Caco-2 (cell line): ENCODE data around the gene WDR46. TPM values are rescaled to one million over a fixed set of nuclear protein-coding genes. Genes with fewer than 3 reads are reported as not detected.

ENCODE experiments used
- BruUV-seq: library from RNA; stranded (reverse); fragments of 400-500 nt; replicated peaks from 2 replicates; lab custom pipeline; 2021; lab: Mats Ljungman, UMichigan
- CTCF ChIA-PET: fragments of 300-600 bp; sonication (Branson Sonifier 250); formaldehyde crosslinking; loops from one replicate; lab custom pipeline; 2022; ENCODE audit warnings: antibody characterized with exemption; lab: Charles Lee
- POLR2A ChIA-PET: fragments of 300-600 bp; sonication (Branson Sonifier 250); formaldehyde crosslinking; loops from one replicate; lab custom pipeline; 2022; ENCODE audit warnings: antibody characterized with exemption; lab: Charles Lee
- DNase-seq, 2 experiments: peaks; one replicate each; pipeline versions ENCODE4 v3.0.0 to v3.0.0-alpha.2; 2020 to 2022
- H3K27me3 ChIP-seq: replicated peaks from 2 replicates; pipeline ENCODE4 v1.6.0; 2011; ENCODE audit warnings: low read length; ENCODE audit not compliant: control insufficient read depth, insufficient read depth
- H3K36me3 ChIP-seq: 2 replicates; pipeline ENCODE4 v1.5.1; 2011; ENCODE audit warnings: low read length; ENCODE audit not compliant: control insufficient read depth, insufficient read depth
- H3K4me1 ChIP-seq: fragments of 250-450 bp; sonication (Bioruptor Pico); 2 replicates; pipeline ENCODE4 v1.5.1; 2020; ENCODE audit warnings: mild to moderate bottlenecking
- H3K4me3 ChIP-seq: 2 replicates; pipeline ENCODE4 v1.5.1; 2011; ENCODE audit warnings: low read depth, mild to moderate bottlenecking, control low read depth, low read length
- H3K9me3 ChIP-seq: fragments of 250-450 bp; sonication (Bioruptor Pico); 2 replicates; pipeline ENCODE4 v1.5.1; 2020; ENCODE audit warnings: mild to moderate bottlenecking, moderate library complexity
- H3K27ac Mint-ChIP-seq: one replicate; pipeline ENCODE4 v1.8.0; 2022; ENCODE audit warnings: mixed read lengths; ENCODE audit not compliant: unreplicated experiment
- H3K27me3 Mint-ChIP-seq: one replicate; pipeline ENCODE4 v1.8.0; 2022; ENCODE audit warnings: mixed read lengths; ENCODE audit not compliant: insufficient read depth, unreplicated experiment
- H3K36me3 Mint-ChIP-seq: one replicate; pipeline ENCODE4 v1.8.0; 2022; ENCODE audit warnings: mild to moderate bottlenecking, mixed read lengths; ENCODE audit not compliant: insufficient read depth, unreplicated experiment
- H3K4me1 Mint-ChIP-seq: one replicate; pipeline ENCODE4 v1.8.0; 2022; ENCODE audit warnings: low read depth, mixed read lengths; ENCODE audit not compliant: unreplicated experiment
- H3K4me3 Mint-ChIP-seq: one replicate; pipeline ENCODE4 v1.8.0; 2022; ENCODE audit warnings: mild to moderate bottlenecking, moderate library complexity, mixed read lengths; ENCODE audit not compliant: unreplicated experiment
- H3K9me3 Mint-ChIP-seq: one replicate; pipeline ENCODE4 v1.8.0; 2022; ENCODE audit warnings: mixed read lengths; ENCODE audit not compliant: unreplicated experiment
- CTCF ChIP-seq, 2 experiments: fragments of 200-600 bp in 1 of 2; IDR thresholded peaks; 1 replicate in 1 of 2; 2 replicates in 1 of 2; pipeline versions ENCODE4 v1.5.1 to v1.8.0; 2011 to 2022; ENCODE audit warnings: antibody characterized with exemption in 1 of 2, control low read depth in 1 of 2, inconsistent platforms in 1 of 2, low read depth in 1 of 2, low read length in 1 of 2, mild to moderate bottlenecking in 1 of 2, moderate library complexity in 1 of 2; ENCODE audit not compliant: insufficient read depth in 1 of 2, severe bottlenecking in 1 of 2, unreplicated experiment in 1 of 2
- intact Hi-C: fragments of 100-400 bp; cut with micrococcal nuclease; formaldehyde crosslinking; loops from one replicate; pipeline ENCODE4 v1.10.0; 2022; ENCODE audit not compliant: unreplicated experiment
- total RNA-seq: library from RNA; stranded (reverse); gene quantifications from 2 replicates; pipeline ENCODE4 v1.2.3, GENCODE V29; 2022

Gene WDR46
- total RNA-seq, 1 experiment from 2014 or later = 58.2 TPM

DNA sequence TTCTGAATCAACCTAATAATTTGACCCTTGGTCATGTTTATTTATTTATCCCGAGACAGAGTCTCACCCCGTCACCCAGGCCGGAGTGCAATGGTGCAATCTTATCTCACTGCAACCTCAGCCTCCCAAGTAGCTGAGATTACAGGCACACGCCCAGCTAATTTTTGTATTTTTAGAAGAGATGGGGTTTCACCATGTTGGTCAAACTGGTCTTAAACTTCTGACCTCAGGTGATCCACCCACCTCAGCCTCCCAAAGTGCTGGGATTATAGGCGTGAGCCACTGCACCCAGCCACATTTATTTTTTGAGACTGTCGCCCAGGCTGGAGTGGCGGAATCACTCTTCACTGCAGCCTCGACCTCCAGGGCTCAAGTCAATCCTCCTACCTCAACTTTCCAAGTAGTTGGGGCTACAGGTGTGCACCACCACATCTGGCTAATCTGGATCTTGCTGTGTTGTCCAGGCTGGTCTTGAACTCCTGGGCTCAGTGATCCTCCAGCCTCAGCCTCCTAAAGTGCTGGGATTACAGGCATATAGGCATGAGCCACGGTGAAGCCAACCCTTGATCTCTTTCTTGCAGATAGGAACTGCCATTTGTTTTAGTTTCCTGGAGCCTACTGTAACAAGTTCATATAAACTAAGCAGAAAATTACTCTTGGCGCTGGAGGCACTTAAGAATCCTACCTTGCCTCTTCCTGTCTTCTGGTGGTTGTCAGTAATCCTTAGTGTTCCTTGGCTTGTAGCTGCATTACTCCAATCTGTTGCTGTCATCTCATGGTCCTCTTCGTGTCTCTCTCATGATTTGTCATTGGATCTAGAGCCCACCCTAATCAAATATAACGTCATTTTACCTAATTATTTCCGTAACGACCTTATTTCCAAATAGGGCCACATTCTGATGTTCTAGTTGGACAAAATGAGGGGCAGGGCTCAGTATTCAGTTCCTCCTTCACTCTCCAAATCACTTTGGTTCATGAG lies 14.8 kb downstream of the WDR46 start:
- Histone ChIP-seq H3K9me3 (no peaks in the 10 kb centered on the region), H3K27me3 (no peaks in the 10 kb centered on the region), H3K36me3 (peaks cover 9% of the 10 kb centered on the region), H3K4me1 (peaks cover 18% of the 10 kb centered on the region), H3K4me3 (0 out of 2 replicates have a peak overlapping the region, but pooled peaks have one; percentile 6)
- CTCF ChIA-PET = no interaction called here
- BruUV-seq = no TSS peak
- Mint-ChIP-seq H3K27me3 (no peaks in the 10 kb centered on the region), H3K27ac (peak overlapping the region; percentile 80), H3K36me3 (peaks cover 80% of the 10 kb centered on the region), H3K4me3 (peak overlapping the region; percentile 95), H3K9me3 (no peaks in the 10 kb centered on the region), H3K4me1 (peaks cover 24% of the 10 kb centered on the region)
- intact Hi-C loops = no loop called here
- DNase-seq = no peak
- no peak for TF ChIP-seq CTCF (IDR thresholded peaks at IDR 0.05; ENCODE audit: insufficient read depth in 1 of 2, low read depth in 1 of 2, low read length in 1 of 2, severe bottlenecking in 1 of 2, unreplicated experiment in 1 of 2)
- POLR2A ChIA-PET = interaction anchor here (0.6 kb wide), 1 partner anchor 43 kb away, joined by 7 read pairs; no protein-coding TSS in a partner anchor

GRCh38 chr6:33273129-33273923 lies 15.7 kb downstream of the WDR46 start:
- ChIA-PET POLR2A (no interaction called here), CTCF (no interaction called here)
- Mint-ChIP-seq H3K9me3 (no peaks in the 10 kb centered on the region), H3K36me3 (peaks cover 72% of the 10 kb centered on the region), H3K27ac (peak overlapping the region; percentile 100), H3K4me3 (peak overlapping the region; percentile 95), H3K4me1 (peaks cover 24% of the 10 kb centered on the region), H3K27me3 (no peaks in the 10 kb centered on the region)
- no peak for DNase-seq
- intact Hi-C loops = no loop called here
- Histone ChIP-seq H3K36me3 (peaks cover 9% of the 10 kb centered on the region), H3K4me3 (peak overlapping the region; percentile 56), H3K27me3 (no peaks in the 10 kb centered on the region), H3K9me3 (no peaks in the 10 kb centered on the region), H3K4me1 (peaks cover 18% of the 10 kb centered on the region)
- no peak for TF ChIP-seq CTCF (IDR thresholded peaks at IDR 0.05; ENCODE audit: insufficient read depth in 1 of 2, low read depth in 1 of 2, low read length in 1 of 2, severe bottlenecking in 1 of 2, unreplicated experiment in 1 of 2)
- BruUV-seq = no TSS peak
